Measurements from ENCODE around the gene RNF6.

- TF ChIP-seq POLR2AphosphoS5 (IDR thresholded peaks at IDR 0.05; ENCODE audit: borderline replicate concordance, low read depth, low read length) (no peak), EZH2 (IDR thresholded peaks at IDR 0.05) (no peak), FOXP2 (optimal IDR thresholded peaks at IDR 0.05; ENCODE audit: control extremely low read depth, extremely low read length, insufficient read depth) (no peak)
Measured at GRCh38 chr13:26247011-26247410, 24.9 kb upstream of the RNF6 start.

All from SK-N-MC (cell line).